Parathyroid adenoma (tissue), 2 donors: ENCODE measurements around the gene ZSWIM6.

Experiments
- H2AFZ ChIP-seq: fragments of 300-600 bp; sonication (generic); one replicate; pipeline ENCODE4 v1.7.0; 2017; ENCODE audit warnings: antibody characterized with exemption, mild to moderate bottlenecking
- H3K27ac ChIP-seq: fragments of 300-600 bp; sonication (generic); one replicate; pipeline ENCODE4 v1.7.0; 2017
- H3K27me3 ChIP-seq: fragments of 300-600 bp; sonication (generic); one replicate; pipeline ENCODE4 v1.7.0; 2017; ENCODE audit warnings: low read length; ENCODE audit not compliant: control insufficient read depth, insufficient read depth
- H3K36me3 ChIP-seq: fragments of 300-600 bp; sonication (generic); one replicate; pipeline ENCODE4 v1.7.0; 2017; ENCODE audit warnings: low read length; ENCODE audit not compliant: control insufficient read depth, insufficient read depth
- H3K4me1 ChIP-seq: fragments of 300-600 bp; sonication (generic); one replicate; pipeline ENCODE4 v1.7.0; 2017; ENCODE audit warnings: control low read depth
- H3K4me2 ChIP-seq: fragments of 300-600 bp; sonication (generic); one replicate; pipeline ENCODE4 v1.7.0; 2017; ENCODE audit warnings: low read length
- H3K4me3 ChIP-seq: fragments of 300-600 bp; sonication (generic); one replicate; pipeline ENCODE4 v1.7.0; 2017; ENCODE audit warnings: low read depth, low read length
- H3K79me2 ChIP-seq: fragments of 300-600 bp; sonication (generic); one replicate; pipeline ENCODE4 v1.7.0; 2017; ENCODE audit warnings: control low read depth
- H3K9ac ChIP-seq: fragments of 300-600 bp; sonication (generic); one replicate; pipeline ENCODE4 v1.7.0; 2017; ENCODE audit warnings: mild to moderate bottlenecking
- H3K9me3 ChIP-seq: fragments of 300-600 bp; sonication (generic); one replicate; pipeline ENCODE4 v1.7.0; 2017; ENCODE audit warnings: low read length; ENCODE audit not compliant: control insufficient read depth
- TF ChIP-seq, protein P1 (sequence below): fragments of 300-600 bp; sonication (generic); IDR thresholded peaks from one replicate; pipeline ENCODE4 v1.7.0; 2017; ENCODE audit warnings: antibody characterized with exemption, mild to moderate bottlenecking
- donor health status: primary hyperparathyroidism.

ZSWIM6 gene

DNA sequence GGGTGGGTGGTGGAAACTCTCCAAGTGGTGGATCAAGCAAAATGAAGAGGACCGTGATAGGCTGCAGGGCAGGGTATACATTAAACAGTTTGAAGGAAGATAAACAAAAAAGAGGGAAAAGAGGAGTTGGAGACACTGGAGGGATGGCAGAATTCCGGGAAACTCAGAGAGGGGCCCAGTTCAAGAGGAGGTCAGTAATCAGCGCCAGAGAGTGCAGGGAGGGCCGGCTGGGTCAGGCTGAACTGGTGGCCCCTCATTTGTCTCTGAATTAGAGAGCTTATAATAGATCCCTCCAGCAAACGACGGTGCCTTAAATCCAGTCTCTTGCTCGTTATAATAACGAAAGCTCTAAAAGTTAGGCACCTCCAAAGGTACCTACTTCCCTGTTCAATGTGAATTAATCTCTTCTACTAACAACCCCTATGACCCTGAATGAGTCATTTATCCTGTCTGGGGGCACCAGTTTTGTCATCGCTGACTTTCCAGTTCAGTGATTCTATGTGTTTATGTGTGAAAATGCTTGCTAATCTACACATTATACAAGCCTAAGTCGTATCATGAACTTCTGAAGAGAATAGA, 2.4 kb upstream of the ZSWIM6 start:
- Histone ChIP-seq H3K4me3 (peak overlapping the region; percentile 84), H3K4me1 (peaks cover 4% of the 10 kb centered on the region), H3K79me2 (peaks cover 5% of the 10 kb centered on the region), H2AFZ (peak overlapping the region; percentile 97), H3K27ac (peak overlapping the region; percentile 94), H3K27me3 (no peaks in the 10 kb centered on the region), H3K9ac (no peak overlapping the region), H3K9me3 (no peaks in the 10 kb centered on the region), H3K4me2 (peak overlapping the region; percentile 4), H3K36me3 (no peaks in the 10 kb centered on the region)
- TF ChIP-seq, protein P1, sequence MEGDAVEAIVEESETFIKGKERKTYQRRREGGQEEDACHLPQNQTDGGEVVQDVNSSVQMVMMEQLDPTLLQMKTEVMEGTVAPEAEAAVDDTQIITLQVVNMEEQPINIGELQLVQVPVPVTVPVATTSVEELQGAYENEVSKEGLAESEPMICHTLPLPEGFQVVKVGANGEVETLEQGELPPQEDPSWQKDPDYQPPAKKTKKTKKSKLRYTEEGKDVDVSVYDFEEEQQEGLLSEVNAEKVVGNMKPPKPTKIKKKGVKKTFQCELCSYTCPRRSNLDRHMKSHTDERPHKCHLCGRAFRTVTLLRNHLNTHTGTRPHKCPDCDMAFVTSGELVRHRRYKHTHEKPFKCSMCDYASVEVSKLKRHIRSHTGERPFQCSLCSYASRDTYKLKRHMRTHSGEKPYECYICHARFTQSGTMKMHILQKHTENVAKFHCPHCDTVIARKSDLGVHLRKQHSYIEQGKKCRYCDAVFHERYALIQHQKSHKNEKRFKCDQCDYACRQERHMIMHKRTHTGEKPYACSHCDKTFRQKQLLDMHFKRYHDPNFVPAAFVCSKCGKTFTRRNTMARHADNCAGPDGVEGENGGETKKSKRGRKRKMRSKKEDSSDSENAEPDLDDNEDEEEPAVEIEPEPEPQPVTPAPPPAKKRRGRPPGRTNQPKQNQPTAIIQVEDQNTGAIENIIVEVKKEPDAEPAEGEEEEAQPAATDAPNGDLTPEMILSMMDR = no peak

DNA sequence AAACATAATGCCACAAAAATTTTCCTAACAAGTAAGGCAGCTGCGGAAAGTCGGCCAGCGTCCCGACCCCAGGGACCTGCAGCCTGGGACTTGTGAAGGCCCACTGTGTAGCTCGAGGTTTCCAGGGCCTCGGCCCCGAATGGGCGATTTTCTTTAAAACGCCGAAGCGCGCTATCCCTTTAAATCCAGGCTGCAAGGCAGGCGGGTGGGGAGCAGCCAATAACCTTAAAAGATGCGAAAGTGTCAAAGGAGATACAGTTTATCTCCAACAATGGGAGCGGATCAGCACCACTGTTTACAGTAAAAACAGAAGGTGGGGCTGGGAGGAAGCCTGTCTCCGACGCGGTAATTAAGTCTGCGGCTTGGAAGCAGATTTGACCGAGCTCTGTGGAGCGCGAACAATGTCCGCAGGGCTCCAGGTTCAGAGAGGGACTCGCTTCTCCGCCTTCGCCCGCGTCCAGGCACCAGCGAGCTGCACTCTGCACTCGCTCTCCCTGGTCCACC, 1.7 kb upstream of the ZSWIM6 start:
- H3K27ac ChIP-seq = peak overlapping the region; percentile 94
- TF ChIP-seq, protein P1 = no peak
- H2AFZ ChIP-seq = peak overlapping the region; percentile 97
- no peaks in the 10 kb centered on the region for H3K27me3 ChIP-seq
- H3K9me3 ChIP-seq = no peaks in the 10 kb centered on the region
- H3K36me3 ChIP-seq = no peaks in the 10 kb centered on the region
- peak overlapping the region; percentile 92 for H3K4me2 ChIP-seq
- peaks cover 8% of the 10 kb centered on the region for H3K4me1 ChIP-seq
- peak overlapping the region; percentile 84 for H3K4me3 ChIP-seq
- H3K9ac ChIP-seq = no peak overlapping the region
- H3K79me2 ChIP-seq = peaks cover 13% of the 10 kb centered on the region

DNA sequence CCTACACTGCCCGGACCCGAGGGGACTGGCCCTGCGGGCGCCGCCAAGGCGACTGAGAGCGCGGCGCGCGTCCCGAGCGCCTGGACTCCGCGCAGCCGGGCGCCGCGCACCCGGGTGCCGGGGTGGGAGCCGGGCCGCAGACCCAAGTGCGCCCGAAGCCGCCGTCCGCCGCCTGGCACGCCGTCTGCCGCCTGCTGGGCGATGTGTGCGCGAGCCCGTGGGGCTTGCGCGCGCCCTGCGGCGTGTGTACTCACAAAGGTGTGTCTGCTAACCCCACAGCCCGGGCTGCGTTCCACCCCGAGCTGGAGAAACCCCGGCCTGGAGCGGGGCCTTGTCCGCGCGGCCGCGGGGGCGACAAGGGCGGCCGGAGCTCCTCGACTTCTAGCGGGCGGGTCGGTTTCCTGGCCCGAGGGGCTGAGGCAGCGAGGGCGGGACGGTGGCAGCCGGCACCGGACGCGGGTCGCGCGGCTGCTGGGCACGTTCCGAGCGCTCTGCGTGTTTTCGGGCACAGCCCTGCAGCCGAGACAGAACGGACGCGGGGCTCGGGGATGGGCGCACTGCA, 1.1 kb upstream of the ZSWIM6 start:
- TF ChIP-seq, protein P1 = peak; percentile 40
- H3K4me2 ChIP-seq = peak overlapping the region; percentile 92
- peaks cover 13% of the 10 kb centered on the region for H3K79me2 ChIP-seq
- peak overlapping the region; percentile 44 for H3K9ac ChIP-seq
- H3K36me3 ChIP-seq = no peaks in the 10 kb centered on the region
- no peaks in the 10 kb centered on the region for H3K27me3 ChIP-seq
- H3K27ac ChIP-seq = peak overlapping the region; percentile 94
- H3K4me1 ChIP-seq = peaks cover 8% of the 10 kb centered on the region
- peak overlapping the region; percentile 84 for H3K4me3 ChIP-seq
- peak overlapping the region; percentile 97 for H2AFZ ChIP-seq
- H3K9me3 ChIP-seq = no peaks in the 10 kb centered on the region

DNA sequence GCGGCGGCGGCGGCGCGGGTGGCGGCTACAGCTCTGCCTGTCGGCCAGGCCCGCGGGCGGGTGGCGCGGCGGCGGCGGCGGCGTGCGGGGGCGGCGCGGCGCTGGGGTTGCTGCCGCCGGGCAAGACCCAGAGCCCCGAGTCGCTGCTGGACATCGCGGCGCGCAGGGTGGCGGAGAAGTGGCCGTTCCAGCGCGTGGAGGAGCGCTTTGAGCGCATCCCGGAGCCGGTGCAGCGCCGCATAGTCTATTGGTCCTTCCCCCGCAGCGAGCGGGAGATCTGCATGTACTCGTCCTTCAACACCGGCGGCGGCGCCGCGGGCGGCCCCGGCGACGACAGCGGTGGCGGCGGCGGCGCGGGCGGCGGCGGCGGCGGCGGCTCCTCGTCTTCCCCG, 296 bp downstream of the ZSWIM6 start:
- no peak overlapping the region for H3K27ac ChIP-seq
- H3K9ac ChIP-seq = no peak overlapping the region
- H3K9me3 ChIP-seq = no peaks in the 10 kb centered on the region
- H3K4me3 ChIP-seq = no peak overlapping the region
- no peak overlapping the region for H3K4me2 ChIP-seq
- H3K79me2 ChIP-seq = peaks cover 20% of the 10 kb centered on the region
- H3K36me3 ChIP-seq = no peaks in the 10 kb centered on the region
- TF ChIP-seq, protein P1 = no peak
- peaks cover 8% of the 10 kb centered on the region for H3K4me1 ChIP-seq
- H2AFZ ChIP-seq = no peak overlapping the region
- no peaks in the 10 kb centered on the region for H3K27me3 ChIP-seq
